ENCODE data around the gene SEPTIN5.

- no peak for TF ChIP-seq CTCF (conservative IDR thresholded peaks at IDR 0.05; ENCODE audit: low read length)
- TF ChIP-seq EZH2phosphoT487 (IDR thresholded peaks at IDR 0.05; ENCODE audit: borderline replicate concordance) = no peak
Measured at GRCh38 chr22:19727310-19728150, 13.2 kb downstream of the SEPTIN5 start.
